ENCODE measurements around the gene UGT1A8.

DNA sequence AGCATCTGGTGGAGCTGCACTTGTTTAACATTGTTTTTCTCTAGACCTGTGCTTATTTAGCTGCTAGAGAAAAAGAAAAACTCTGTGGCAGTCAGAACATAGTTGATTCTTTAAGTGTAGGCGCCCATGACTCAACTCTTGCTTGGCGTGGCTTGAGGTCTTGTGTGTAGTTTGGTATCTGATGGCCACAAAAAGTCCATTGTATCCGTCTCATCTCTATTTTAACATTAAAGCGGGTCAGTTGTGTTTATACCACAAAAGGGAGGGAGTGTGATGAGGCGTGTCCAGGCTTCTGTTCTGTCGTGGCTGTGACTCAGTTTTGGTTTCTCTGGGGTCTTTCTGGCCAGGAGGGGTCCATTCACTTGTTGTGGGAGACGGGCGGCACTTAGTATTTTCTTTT lies 24.2 kb upstream of the UGT1A8 start:
- TF ChIP-seq CTCF (conservative IDR thresholded peaks at IDR 0.05; ENCODE audit: low read length), result no peak
- TF ChIP-seq EZH2phosphoT487 (IDR thresholded peaks at IDR 0.05; ENCODE audit: borderline replicate concordance), result no peak
